ENCODE results near the gene PTPA.

DNA sequence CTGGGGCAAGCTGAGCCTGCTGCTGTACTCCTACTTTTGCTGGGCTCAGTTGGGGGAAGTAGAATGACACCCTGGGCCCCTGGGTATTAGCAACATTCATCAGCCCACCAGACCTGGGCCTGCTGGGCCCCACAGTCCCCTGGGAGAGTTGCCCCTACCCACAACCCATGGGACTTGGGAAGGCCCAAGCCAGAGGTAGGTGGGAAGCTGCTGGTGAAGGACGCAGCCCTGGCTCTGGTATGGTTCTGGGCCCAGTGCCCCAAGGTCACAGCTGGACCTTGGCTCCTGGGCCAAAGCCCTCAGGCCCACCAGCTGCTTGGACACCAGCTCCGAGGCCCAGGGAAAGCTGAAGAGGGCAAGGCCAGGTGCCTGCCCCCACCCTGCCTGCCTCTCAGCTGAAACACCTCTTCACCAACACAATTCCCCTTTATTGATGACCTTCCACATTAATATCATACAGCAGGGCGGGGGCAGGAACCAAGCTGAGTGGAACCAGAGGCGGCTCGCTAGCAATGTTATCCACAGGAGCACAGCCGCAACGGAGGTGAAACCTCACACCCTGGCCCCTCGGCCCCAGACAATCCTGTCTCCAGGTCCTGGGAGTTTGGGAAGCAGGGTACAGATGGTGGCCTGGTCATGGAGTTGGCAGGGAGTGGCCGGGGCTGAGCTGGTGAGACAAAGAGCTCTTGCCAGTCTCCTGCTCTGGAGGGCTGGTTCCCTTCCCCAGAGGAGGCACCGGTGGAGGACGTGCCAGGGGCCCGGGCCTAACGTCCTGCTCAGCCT is 16.6 kb upstream of the PTPA start:
- TF ChIP-seq CTBP1 (IDR thresholded peaks at IDR 0.05; ENCODE audit: borderline replicate concordance) (no peak), FOXA1 (IDR thresholded peaks at IDR 0.05) (no peak), TARDBP (IDR thresholded peaks at IDR 0.05) (no peak), ELF4 (IDR thresholded peaks at IDR 0.05) (no peak), L3MBTL2 (conservative IDR thresholded peaks at IDR 0.05) (no peak), FOXK2 (IDR thresholded peaks at IDR 0.05) (no peak), ZNF384 (IDR thresholded peaks at IDR 0.05) (no peak), NFRKB (IDR thresholded peaks at IDR 0.05) (no peak)
- TF ChIP-seq, protein P1, sequence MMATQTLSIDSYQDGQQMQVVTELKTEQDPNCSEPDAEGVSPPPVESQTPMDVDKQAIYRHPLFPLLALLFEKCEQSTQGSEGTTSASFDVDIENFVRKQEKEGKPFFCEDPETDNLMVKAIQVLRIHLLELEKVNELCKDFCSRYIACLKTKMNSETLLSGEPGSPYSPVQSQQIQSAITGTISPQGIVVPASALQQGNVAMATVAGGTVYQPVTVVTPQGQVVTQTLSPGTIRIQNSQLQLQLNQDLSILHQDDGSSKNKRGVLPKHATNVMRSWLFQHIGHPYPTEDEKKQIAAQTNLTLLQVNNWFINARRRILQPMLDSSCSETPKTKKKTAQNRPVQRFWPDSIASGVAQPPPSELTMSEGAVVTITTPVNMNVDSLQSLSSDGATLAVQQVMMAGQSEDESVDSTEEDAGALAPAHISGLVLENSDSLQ (IDR thresholded peaks at IDR 0.05), result no peak
